SK-N-SH treated with all-trans-retinoic acid at 6 μM for 48 hours (cell line): Measurements from ENCODE around the gene MRPS16.

Experiments
- ATAC-seq: fragments of 200-7000 bp; cut with Tn5 transposase; 3 replicates; pipeline ENCODE4 v1.9.1; 2020; ENCODE audit warnings: mild to moderate bottlenecking, moderate library complexity
- CSDC2 ChIP-seq: fragments of 250-450 bp; sonication (Bioruptor Pico); IDR thresholded peaks from 2 replicates; pipeline ENCODE4 v1.5.0; 2020; ENCODE audit warnings: mild to moderate bottlenecking, moderate library complexity
- ISL1 ChIP-seq: fragments of 250-450 bp; sonication (Bioruptor Pico); IDR thresholded peaks from 2 replicates; pipeline ENCODE4 v2.1.2; 2022; ENCODE audit warnings: mild to moderate bottlenecking, moderate library complexity
- OSR1 ChIP-seq: fragments of 250-450 bp; sonication (Bioruptor Pico); IDR thresholded peaks from 2 replicates; pipeline ENCODE4 v1.8.0; 2022; ENCODE audit warnings: moderate library complexity, mild to moderate bottlenecking, inconsistent platforms
- PATZ1 ChIP-seq: fragments of 250-450 bp; sonication (Bioruptor Pico); IDR thresholded peaks from 2 replicates; pipeline ENCODE4 v1.8.0; 2020; ENCODE audit warnings: mild to moderate bottlenecking, moderate library complexity, borderline replicate concordance
- PPARA ChIP-seq: fragments of 250-450 bp; sonication (Bioruptor Pico); IDR thresholded peaks from 2 replicates; pipeline ENCODE4 v1.5.0; 2020; ENCODE audit warnings: mild to moderate bottlenecking, borderline replicate concordance
- RARB ChIP-seq: fragments of 250-450 bp; sonication (Bioruptor Pico); IDR thresholded peaks from 2 replicates; pipeline ENCODE4 v1.8.0; 2021; ENCODE audit warnings: mild to moderate bottlenecking, moderate library complexity
- SNAI2 ChIP-seq: fragments of 250-450 bp; sonication (Bioruptor Pico); IDR thresholded peaks from 2 replicates; pipeline ENCODE4 v1.5.0; 2020; ENCODE audit warnings: mild to moderate bottlenecking, moderate library complexity
- TOX ChIP-seq: fragments of 250-450 bp; sonication (Bioruptor Pico); IDR thresholded peaks from 2 replicates; pipeline ENCODE4 v1.8.0; 2021; ENCODE audit warnings: mild to moderate bottlenecking, moderate library complexity, borderline replicate concordance
- ZC3H10 ChIP-seq: fragments of 250-450 bp; sonication (Bioruptor Pico); IDR thresholded peaks from 2 replicates; pipeline ENCODE4 v1.5.1; 2021; ENCODE audit warnings: mild to moderate bottlenecking, moderate library complexity
- ZFP3 ChIP-seq: fragments of 250-450 bp; sonication (Bioruptor Pico); IDR thresholded peaks from 2 replicates; pipeline ENCODE4 v1.5.0; 2020; ENCODE audit warnings: mild to moderate bottlenecking, moderate library complexity
- ZFP30 ChIP-seq: fragments of 450-650 bp; formaldehyde crosslinking; IDR thresholded peaks from 2 replicates; pipeline ENCODE4 v1.5.0; 2022; ENCODE audit warnings: mild to moderate bottlenecking, moderate library complexity
- ZNF565 ChIP-seq: fragments of 450-650 bp; formaldehyde crosslinking; conservative IDR thresholded peaks from 2 replicates; pipeline ENCODE4 v1.5.0; 2020; ENCODE audit warnings: low read depth, mild to moderate bottlenecking, moderate library complexity
- ZNF8 ChIP-seq: fragments of 450-650 bp; formaldehyde crosslinking; IDR thresholded peaks from 2 replicates; pipeline ENCODE4 v1.5.0; 2020; ENCODE audit warnings: mild to moderate bottlenecking, moderate library complexity
- TF ChIP-seq, protein P1 (sequence below): fragments of 250-450 bp; sonication (Bioruptor Pico); IDR thresholded peaks from 2 replicates; pipeline ENCODE4 v1.5.1; 2021; ENCODE audit warnings: mild to moderate bottlenecking, moderate library complexity
- TF ChIP-seq, protein P2 (sequence below): fragments of 250-450 bp; sonication (Bioruptor Pico); IDR thresholded peaks from 2 replicates; pipeline ENCODE4 v1.5.1; 2020; ENCODE audit warnings: low read depth, mild to moderate bottlenecking, moderate library complexity
- TF ChIP-seq, protein P3 (sequence below): fragments of 250-450 bp; sonication (Bioruptor Pico); IDR thresholded peaks from 2 replicates; pipeline ENCODE4 v1.8.0; 2021; ENCODE audit warnings: low read depth, mild to moderate bottlenecking, moderate library complexity, borderline replicate concordance
- TF ChIP-seq, protein P4 (sequence below): fragments of 250-450 bp; sonication (Bioruptor Pico); IDR thresholded peaks from 2 replicates; pipeline ENCODE4 v1.5.0; 2020; ENCODE audit warnings: mild to moderate bottlenecking, moderate library complexity

MRPS16 gene

DNA sequence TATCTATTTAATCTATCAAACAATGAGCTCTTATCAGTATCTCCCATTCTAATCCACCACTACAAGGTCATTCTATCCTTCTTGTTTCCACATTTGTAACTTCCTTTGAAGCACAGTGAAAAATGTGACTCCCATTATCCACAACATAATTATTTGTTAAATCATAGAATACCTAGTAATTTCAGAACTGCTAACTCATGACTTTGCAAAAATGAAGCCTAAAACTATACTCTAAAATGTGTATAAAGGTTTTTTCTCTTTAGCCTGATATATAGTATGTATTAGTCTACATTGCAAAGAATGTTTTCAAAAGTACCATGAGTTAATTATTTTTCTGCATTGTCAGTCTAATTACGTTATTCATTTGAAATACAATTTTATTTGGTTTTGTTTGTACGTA, 12.0 kb upstream of the MRPS16 start:
- no peak for ATAC-seq

DNA sequence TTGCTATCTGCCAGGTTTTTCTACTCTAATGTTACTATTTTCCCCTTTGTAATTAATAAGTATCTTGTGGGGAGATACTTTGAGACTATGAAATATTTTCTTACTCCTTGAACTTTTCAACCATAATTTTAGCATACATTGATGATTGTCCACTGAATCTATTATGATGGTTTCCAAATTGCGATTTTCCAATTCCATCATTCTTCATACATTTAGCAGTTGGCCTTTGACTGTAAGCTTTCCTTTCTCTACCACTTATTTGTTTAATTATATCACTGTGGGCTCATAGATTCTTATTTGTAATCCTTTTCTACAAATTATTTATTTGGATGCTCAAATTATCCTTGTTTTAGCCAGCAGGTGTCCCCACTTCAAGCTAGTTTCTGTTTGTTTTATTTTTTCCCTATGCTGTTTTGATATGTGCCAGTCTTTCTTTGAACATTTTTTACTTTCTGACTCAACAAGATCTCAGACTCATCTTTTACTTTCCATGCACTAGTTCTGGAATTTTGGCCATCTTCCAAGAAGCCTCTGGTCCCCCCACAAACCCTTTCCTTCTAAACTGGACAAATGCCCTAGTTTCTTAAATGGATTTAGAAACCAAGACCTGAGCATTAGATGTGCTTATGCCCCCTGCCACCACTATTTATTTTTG, 11.4 kb upstream of the MRPS16 start:
- peak; percentile 52; the same call in 2 of the 3 replicates for ATAC-seq
- TF ChIP-seq RARB (CRISPR knock-in tag): no peak
- TF ChIP-seq, protein P1, sequence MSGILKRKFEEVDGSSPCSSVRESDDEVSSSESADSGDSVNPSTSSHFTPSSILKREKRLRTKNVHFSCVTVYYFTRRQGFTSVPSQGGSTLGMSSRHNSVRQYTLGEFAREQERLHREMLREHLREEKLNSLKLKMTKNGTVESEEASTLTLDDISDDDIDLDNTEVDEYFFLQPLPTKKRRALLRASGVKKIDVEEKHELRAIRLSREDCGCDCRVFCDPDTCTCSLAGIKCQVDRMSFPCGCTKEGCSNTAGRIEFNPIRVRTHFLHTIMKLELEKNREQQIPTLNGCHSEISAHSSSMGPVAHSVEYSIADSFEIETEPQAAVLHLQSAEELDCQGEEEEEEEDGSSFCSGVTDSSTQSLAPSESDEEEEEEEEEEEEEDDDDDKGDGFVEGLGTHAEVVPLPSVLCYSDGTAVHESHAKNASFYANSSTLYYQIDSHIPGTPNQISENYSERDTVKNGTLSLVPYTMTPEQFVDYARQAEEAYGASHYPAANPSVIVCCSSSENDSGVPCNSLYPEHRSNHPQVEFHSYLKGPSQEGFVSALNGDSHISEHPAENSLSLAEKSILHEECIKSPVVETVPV (CRISPR knock-in tag): no peak
- no peak for TF ChIP-seq CSDC2 (CRISPR knock-in tag)
- TF ChIP-seq SNAI2 (CRISPR knock-in tag): no peak
- no peak for TF ChIP-seq OSR1 (CRISPR knock-in tag)

More for the DNA sequence above, 12.0 kb upstream of the MRPS16 start:
- no peak for TF ChIP-seq ZC3H10 (CRISPR knock-in tag)
- TF ChIP-seq, all 23 proteins: peak for 0

DNA sequence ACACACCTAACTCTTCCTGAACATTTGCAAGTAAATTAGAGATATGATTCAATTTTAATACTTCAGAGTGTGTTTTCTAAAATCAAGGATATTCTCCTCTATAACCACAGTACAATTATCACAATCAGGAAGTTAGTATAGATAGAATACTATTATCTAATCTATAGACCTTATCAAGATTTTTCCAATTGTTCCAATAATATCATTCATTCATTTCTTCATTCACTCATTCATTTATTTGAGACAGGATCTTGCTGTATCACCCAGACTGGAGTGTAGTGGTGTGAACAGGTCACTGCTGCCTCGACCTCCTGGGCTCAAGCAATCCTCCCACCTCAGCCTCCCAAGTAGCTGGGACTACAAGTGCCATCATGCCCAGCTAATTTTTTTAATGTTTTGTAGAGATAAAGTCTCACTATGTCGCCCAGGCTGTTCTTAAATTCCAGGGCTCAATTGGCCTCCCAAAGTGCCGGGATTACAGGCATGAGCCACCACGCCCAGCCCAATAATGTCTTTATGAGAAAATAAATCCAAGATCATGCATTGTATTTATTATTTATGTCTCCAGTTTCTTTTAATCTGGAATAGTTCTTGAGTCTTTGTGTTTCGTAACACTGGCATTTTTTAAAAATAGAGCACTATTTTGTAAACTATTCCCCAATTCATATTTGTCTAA, 10.6 kb upstream of the MRPS16 start:
- no peak for ATAC-seq
- TF ChIP-seq, protein P2, sequence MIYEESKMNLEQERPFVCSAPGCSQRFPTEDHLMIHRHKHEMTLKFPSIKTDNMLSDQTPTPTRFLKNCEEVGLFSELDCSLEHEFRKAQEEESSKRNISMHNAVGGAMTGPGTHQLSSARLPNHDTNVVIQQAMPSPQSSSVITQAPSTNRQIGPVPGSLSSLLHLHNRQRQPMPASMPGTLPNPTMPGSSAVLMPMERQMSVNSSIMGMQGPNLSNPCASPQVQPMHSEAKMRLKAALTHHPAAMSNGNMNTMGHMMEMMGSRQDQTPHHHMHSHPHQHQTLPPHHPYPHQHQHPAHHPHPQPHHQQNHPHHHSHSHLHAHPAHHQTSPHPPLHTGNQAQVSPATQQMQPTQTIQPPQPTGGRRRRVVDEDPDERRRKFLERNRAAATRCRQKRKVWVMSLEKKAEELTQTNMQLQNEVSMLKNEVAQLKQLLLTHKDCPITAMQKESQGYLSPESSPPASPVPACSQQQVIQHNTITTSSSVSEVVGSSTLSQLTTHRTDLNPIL: no peak
- TF ChIP-seq, protein P3, sequence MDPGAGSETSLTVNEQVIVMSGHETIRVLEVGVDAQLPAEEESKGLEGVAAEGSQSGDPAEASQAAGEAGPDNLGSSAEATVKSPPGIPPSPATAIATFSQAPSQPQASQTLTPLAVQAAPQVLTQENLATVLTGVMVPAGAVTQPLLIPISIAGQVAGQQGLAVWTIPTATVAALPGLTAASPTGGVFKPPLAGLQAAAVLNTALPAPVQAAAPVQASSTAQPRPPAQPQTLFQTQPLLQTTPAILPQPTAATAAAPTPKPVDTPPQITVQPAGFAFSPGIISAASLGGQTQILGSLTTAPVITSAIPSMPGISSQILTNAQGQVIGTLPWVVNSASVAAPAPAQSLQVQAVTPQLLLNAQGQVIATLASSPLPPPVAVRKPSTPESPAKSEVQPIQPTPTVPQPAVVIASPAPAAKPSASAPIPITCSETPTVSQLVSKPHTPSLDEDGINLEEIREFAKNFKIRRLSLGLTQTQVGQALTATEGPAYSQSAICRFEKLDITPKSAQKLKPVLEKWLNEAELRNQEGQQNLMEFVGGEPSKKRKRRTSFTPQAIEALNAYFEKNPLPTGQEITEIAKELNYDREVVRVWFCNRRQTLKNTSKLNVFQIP (CRISPR knock-in tag): no peak
- TF ChIP-seq OSR1 (CRISPR knock-in tag): no peak
- TF ChIP-seq ZC3H10 (CRISPR knock-in tag): no peak
- TF ChIP-seq SNAI2 (CRISPR knock-in tag): no peak
- TF ChIP-seq PPARA (CRISPR knock-in tag): no peak
- no peak for TF ChIP-seq ZNF8 (CRISPR knock-in tag)
- TF ChIP-seq TOX: no peak
- no peak for TF ChIP-seq ISL1 (CRISPR knock-in tag)
- TF ChIP-seq, protein P4, sequence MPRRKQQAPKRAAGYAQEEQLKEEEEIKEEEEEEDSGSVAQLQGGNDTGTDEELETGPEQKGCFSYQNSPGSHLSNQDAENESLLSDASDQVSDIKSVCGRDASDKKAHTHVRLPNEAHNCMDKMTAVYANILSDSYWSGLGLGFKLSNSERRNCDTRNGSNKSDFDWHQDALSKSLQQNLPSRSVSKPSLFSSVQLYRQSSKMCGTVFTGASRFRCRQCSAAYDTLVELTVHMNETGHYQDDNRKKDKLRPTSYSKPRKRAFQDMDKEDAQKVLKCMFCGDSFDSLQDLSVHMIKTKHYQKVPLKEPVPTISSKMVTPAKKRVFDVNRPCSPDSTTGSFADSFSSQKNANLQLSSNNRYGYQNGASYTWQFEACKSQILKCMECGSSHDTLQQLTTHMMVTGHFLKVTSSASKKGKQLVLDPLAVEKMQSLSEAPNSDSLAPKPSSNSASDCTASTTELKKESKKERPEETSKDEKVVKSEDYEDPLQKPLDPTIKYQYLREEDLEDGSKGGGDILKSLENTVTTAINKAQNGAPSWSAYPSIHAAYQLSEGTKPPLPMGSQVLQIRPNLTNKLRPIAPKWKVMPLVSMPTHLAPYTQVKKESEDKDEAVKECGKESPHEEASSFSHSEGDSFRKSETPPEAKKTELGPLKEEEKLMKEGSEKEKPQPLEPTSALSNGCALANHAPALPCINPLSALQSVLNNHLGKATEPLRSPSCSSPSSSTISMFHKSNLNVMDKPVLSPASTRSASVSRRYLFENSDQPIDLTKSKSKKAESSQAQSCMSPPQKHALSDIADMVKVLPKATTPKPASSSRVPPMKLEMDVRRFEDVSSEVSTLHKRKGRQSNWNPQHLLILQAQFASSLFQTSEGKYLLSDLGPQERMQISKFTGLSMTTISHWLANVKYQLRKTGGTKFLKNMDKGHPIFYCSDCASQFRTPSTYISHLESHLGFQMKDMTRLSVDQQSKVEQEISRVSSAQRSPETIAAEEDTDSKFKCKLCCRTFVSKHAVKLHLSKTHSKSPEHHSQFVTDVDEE: no peak
- TF ChIP-seq CSDC2 (CRISPR knock-in tag): no peak
- TF ChIP-seq ZNF565: no peak
- TF ChIP-seq RARB (CRISPR knock-in tag): no peak
- no peak for TF ChIP-seq PATZ1
- TF ChIP-seq ZFP3 (CRISPR knock-in tag): no peak
- TF ChIP-seq ZFP30 (CRISPR knock-in tag): no peak
- TF ChIP-seq, all 23 proteins: peak for 0

- ATAC-seq: peak; percentile 91
- no peak for TF ChIP-seq TOX
- peak; percentile 50 for TF ChIP-seq ISL1 (CRISPR knock-in tag)
These were observed 9.8 kb upstream of the MRPS16 start for GRCh38 chr10:73262105-73262730.
